Cardiac fibroblast (primary cell): ENCODE data around the gene SYT1.
A peak's percentile ranks its signal among the peaks of the same experiment; 100 is the strongest.

Experiments
- DNase-seq, 2 donors: peaks; one replicate each; pipeline versions ENCODE4 v3.0.0 to v3.0.0-alpha.2; 2010; ENCODE audit warnings: low read depth in 2 of 2
- H3K4me3 ChIP-seq, 2 donors: replicated peaks in 1 of 2; 1 replicate in 1 of 2; 2 replicates in 1 of 2; pipeline ENCODE4 v1.5.1; 2011; ENCODE audit warnings: low read depth in 2 of 2, low read length in 2 of 2, mild to moderate bottlenecking in 2 of 2, moderate library complexity in 1 of 2
- CTCF ChIP-seq: IDR thresholded peaks from one replicate; pipeline ENCODE4 v1.5.1; 2011; ENCODE audit warnings: low read depth, mild to moderate bottlenecking, low read length, inconsistent platforms

The SYT1 gene

GRCh38 chr12:79140711-79141110 is 276.1 kb downstream of the SYT1 start:
- H3K4me3 ChIP-seq = no peak overlapping the region
- DNase-seq = no peak
- no peak for TF ChIP-seq CTCF

GRCh38 chr12:79141776-79142175 is 277.2 kb downstream of the SYT1 start:
- no peak for DNase-seq
- no peak for TF ChIP-seq CTCF
- no peak overlapping the region for H3K4me3 ChIP-seq

- TF ChIP-seq CTCF = no peak
- H3K4me3 ChIP-seq = no peak overlapping the region
Observed at GRCh38 chr12:79143803-79144202, 279.2 kb downstream of the SYT1 start.

GRCh38 chr12:79151956-79152355 is 287.4 kb downstream of the SYT1 start:
- no peak for TF ChIP-seq CTCF
- DNase-seq = no peak
- H3K4me3 ChIP-seq = no peak overlapping the region

More at GRCh38 chr12:79143803-79144202, 279.2 kb downstream of the SYT1 start:
- no peak for DNase-seq

- no peak for TF ChIP-seq CTCF
- no peak overlapping the region for H3K4me3 ChIP-seq
- DNase-seq = peak; percentile 45 to 82
Observed at GRCh38 chr12:79155683-79156082, 291.1 kb downstream of the SYT1 start.

GRCh38 chr12:79156846-79157463 is 292.4 kb downstream of the SYT1 start:
- H3K4me3 ChIP-seq = no peak overlapping the region
- TF ChIP-seq CTCF = no peak
- DNase-seq = no peak
